GM21737 (cell line): ENCODE measurements around the gene LRIT1.

ENCODE experiments used
- ATAC-seq: cut with Tn5 transposase; IDR thresholded peaks from one replicate; pipeline ENCODE4 v1.9.1; 2021; ENCODE audit warnings: mild to moderate bottlenecking, moderate library complexity; ENCODE audit not compliant: unreplicated experiment

The LRIT1 gene

DNA sequence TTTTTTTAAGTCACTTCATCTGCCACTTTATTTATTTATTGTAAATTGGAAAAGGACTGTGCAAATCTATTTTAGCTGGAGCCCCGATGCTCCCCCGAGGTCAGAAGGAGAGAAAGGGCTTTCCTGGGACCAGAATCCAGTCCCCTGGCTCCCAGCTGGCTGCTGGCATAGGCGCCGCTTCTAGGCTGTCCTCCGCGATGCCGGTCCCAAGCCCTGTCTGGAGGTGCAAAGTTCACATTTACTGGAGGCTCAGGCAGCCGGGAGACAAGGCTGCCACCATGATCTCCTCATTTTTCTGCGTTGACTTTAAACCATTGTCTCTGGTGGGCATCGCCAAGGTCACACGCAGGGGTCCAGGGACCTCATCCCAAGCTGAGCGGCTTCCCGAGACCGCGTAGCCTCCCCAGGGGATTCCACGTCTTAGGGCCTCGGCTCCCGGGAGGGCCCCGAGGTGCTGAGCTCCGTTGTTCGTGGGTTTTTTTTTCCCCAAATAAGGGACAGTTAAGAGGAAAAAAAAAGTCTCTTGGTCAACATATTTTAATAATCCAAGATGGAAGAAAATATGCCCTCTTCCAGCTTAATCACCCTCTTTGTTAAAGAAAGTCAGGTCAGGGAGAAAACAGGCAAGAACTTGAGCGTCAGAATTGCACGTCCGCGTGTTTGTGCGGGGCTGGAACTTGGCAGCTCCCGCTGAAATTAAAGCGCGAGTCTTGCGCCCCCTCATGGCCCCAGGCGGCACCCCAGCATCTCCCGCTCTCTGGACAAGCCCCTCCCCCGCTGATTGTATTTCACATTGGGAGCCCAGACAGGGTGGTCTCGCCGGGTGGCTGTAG, 15.4 kb upstream of the LRIT1 start:
- ATAC-seq, result no peak

DNA sequence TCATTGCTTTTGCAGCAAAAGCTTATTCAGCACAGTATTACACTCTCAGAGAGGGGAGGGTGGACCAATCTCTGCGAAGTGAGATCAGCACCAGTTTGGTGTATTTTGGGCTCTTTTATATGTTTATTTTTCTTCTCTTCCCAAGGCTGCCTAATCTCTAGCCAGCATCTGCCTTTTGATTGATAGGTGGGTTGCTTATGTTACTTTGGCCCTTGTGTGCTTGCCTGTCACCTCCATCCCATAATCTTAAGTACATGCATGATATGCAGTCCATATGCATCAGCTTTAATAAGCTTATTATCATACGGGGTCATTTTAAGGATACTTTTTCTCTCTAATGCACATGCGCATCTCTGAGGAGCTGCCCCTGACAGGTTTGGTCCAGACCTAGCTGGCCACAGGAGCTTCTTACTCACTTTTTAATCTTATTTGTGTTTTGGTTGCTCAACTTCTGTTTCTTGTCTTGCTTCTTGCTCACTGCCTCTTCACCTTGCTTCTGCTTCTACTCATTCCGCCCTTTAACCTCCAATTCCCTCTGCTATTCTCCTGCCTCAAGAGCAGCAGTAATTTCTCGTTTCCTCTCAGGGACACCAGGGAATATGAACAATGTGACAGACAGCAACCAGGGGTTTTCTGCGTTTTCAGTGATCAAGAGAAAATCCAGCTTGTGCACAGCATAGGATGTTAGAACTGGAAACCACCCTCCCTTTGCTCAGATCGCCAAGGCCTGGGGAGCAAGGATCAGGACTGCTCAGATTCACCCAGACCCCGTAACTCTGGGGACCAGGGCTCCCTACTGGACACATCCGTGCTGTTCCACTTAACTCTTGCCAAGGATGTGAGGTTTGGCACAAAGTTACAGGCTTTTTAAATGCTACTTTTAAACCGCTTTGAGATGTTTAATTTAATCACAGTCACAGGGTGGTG, 13.5 kb upstream of the LRIT1 start:
- no peak for ATAC-seq

DNA sequence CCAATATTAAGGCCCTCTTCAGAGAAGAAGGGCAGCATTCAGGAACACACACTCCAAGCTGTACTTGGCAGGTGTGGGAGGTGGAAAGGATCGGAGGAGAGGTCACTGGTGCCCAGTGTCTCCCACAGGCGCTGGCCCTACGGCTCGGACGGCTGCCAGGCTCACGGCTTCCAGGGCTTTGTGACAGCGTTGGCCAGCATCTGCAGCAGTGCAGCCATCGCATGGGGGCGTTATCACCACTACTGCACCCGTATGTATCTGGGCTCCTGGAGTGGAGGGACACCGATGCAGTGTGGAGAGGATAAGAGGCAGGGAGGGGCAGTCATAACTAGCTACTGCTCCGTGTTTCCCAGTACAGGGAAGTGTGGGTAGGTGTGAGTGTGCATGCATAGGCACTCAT, 7.4 kb upstream of the LRIT1 start:
- ATAC-seq, result no peak

- ATAC-seq, result no peak
Measured at GRCh38 chr10:84247496-84247895, 6.2 kb upstream of the LRIT1 start.

DNA sequence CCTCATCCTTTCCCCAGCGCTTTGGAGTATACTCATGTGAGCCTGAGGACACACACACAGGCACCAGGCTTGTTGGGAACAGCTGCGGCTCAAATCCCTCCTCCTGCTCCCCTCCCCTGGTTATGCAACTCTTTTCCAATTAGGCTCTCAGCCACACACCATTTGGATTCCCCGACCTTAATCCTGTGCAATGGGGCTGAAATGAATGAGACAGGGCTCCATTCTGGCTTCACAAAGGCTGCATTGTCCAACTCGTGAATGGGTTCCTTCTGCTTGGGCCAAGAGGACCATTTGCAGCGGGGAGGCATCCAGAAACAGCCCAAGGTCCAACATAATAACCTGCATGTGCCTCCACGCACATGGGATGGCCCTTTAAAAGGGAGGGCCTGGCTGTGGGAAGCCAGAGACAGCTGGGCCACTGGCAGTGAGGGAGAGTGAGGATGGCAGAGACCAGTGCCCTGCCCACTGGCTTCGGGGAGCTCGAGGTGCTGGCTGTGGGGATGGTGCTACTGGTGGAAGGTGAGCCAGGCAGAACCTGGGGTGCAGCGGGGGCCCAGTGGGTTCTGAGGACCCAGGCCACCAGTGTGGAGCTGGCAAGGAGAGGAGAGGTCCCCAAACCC, 3.4 kb upstream of the LRIT1 start, which contains the start of gene RGR:
Gene RGR, plus strand, starts transcription at position 403 of the 620 bp plus-strand sequence. Its CDS starts 38 bp downstream, at position 441.
- no peak for ATAC-seq

- no peak for ATAC-seq
Measured at GRCh38 chr10:84243759-84244158, 2.4 kb upstream of the LRIT1 start.

DNA sequence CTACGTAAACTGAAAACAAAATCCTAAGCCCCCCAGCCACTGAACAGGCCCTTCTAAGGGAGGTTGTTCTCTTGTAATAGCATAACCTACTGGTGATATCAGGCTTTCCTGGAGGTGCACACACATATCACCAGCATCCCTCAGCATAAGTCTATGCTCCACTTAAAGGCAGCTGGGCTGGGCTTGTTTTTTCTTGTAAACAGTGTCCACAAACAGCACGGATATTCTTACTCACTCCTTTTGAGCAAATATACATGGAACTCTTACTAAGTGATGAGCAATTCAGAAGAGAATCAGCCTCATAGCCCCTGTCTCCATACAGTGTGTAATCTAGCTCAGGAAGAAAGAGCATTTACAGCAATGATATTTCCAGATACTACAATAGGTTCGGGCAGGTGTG, 2.4 kb downstream of the LRIT1 start:
- ATAC-seq, result no peak

DNA sequence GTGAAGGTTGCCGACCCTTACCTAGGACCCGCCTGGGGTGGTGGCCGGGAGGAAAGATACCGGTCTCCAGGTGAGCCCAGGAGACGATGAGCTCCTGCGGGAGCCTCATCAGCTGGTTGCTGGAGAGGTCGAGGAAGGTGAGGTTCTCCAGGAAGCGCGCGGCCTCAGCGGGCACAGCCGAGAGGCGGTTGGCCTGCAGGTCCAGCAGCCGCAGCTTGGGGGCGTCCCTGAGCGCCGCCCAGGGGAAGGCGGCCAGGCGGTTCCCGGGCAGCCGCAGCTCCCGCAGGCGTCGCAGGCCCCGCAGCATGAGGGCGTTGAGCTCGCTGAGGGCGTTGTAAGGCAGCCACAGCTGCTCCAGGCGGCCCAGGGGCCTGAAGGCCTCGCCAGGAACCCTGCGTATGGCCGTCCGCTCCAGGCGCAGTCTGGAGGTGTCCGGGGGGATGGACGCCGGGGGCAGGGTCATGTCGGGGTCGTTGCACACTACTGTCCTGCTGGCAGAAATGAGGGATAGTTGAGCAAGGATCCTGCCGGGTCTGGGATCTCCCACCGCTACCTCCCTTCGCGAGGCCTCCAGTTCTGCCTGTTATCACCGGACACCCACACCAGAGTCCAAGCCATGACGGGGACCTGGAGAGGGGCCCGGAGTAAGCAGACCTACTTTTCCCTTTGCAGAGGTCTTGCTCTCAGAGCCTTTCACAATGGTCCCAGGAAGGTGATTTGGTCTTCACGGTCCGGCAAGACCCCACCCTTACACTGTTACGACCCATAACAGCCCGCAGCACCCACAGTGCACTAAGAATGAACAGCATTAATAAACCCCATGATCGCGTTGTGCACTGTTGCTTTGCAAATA, 3.9 kb downstream of the LRIT1 start:
- ATAC-seq, result no peak

- no peak for ATAC-seq
Measured at GRCh38 chr10:84236807-84237198, 4.5 kb downstream of the LRIT1 start.

DNA sequence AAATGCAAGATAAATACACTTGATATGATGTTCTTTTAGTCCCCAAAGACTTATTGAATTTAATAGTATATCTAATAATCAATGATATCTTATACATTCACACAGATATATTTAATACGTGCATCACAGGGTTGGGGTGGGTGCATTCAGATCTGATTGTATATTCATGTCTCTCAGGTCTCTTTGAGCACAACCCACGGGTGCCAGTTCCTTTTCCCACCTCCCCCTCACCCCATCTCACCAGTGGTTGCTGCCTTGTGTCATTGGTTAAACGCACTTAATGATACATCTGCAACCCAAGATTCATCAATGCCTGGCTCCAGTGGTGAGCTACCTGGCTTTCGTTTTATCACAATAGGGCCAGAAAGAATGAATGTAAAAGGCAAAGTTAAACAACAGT, 6.2 kb downstream of the LRIT1 start:
- no peak for ATAC-seq

GRCh38 chr10:84234479-84234878, 6.9 kb downstream of the LRIT1 start:
- no peak for ATAC-seq

DNA sequence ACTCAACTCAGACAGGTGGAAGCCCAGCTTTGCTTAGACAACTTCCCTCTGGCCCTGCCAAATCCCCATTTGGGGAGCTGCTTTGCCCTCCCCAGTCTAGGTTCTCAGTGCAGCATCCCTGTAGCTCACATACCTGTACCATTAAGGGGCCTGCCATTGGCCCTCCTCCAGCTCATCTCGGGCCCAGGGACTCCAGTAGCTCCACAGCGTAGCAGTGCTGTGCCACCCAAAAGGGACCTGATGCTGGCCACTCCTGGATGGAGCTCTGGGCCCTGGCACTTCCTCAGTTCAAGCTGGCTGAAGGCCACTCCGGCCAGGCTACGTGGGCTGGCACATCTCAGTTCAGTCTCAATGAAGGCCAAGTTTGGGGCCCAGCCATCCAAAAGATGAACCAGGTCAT, 7.4 kb downstream of the LRIT1 start:
- no peak for ATAC-seq

DNA sequence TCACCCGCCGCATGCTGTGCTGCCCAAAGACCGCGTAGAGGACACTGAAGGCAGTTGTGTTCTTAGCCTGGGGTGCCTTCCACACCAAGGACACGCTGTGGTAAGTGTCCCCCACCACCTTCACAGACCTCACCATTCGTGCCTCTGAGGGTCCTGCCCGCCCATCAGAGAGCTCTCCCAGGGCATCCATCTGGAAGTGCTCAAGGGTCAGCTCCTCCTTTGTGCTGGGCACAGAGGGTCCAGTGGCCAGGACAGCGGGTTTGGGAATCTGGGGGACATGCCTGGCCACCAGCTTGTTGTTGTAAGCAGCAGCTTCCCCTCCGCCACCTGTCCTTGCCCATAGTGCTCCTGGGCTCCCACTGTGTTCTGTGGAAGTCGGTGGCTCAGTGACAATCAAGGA, 9.0 kb downstream of the LRIT1 start:
- ATAC-seq, result no peak

GRCh38 chr10:84230359-84230758, 11.0 kb downstream of the LRIT1 start:
- ATAC-seq, result no peak

GRCh38 chr10:84227810-84228209, 13.5 kb downstream of the LRIT1 start:
- ATAC-seq, result no peak

- ATAC-seq, result no peak
Measured at GRCh38 chr10:84226616-84227015, 14.7 kb downstream of the LRIT1 start.

- ATAC-seq, result no peak
Measured at GRCh38 chr10:84225427-84226173, 15.7 kb downstream of the LRIT1 start, which contains the start of gene LRIT2. Gene LRIT2, minus strand, starts transcription at chr10:84225544. Its CDS starts 24 bp downstream, at chr10:84225520.

DNA sequence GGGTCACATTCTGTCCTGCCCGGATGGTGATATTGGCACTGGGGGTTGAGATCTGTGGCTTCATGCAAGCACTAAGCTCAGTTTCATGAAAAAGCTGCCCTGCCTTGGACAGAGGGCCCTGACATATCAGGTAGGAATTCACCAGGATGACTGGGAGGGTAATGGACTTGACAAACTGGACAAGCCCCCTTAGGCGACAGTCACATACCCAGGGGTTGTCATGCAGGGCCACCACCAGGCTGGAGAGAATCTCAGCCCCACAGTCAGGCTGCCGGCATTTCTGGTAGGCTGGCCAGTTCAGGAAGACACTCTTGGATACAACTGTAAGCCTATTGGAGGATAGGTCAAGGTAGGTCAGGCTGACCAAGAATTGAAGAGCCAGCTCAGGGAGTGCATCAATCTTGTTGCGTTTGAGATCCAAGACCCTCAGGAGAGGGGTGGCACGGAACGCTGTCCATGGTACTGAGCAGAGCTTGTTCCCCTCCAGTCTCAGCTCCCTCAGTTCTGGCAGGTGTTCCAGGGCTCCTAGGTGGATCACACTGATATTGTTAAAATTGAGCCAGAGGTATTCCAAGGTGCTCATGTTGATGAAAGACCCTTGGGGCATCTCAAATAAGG, 16.8 kb downstream of the LRIT1 start:
- no peak for ATAC-seq

- no peak for ATAC-seq
Measured at GRCh38 chr10:84221916-84222315, 19.4 kb downstream of the LRIT1 start.
